Measurements from ENCODE around the gene NTNG1. TPM values are rescaled to one million over a fixed set of nuclear protein-coding genes. Genes with fewer than 3 reads are reported as not detected.

The NTNG1 gene
- total and polyA plus RNA-seq, 10 of the 15 experiments (the other 5 are each of a cell fraction or from before 2014, with no cell fraction given): 0.18 to 2.3 (median 1.1) TPM; not detected in 1

- TF ChIP-seq EGR1 (IDR thresholded peaks at IDR 0.05; ENCODE audit: borderline replicate concordance in 1 of 2, low read depth in 2 of 2, low read length in 2 of 2): no peak
- TF ChIP-seq NFIC (IDR thresholded peaks at IDR 0.05; ENCODE audit: low read depth, low read length): no peak
Observed at GRCh38 chr1:107095647-107096046, 45.2 kb upstream of the NTNG1 start (continued).

- in situ Hi-C loops (cut with MboI): no loop called here
- whole genome bisulfite sequencing (ENCODE audit: insufficient coverage, insufficient replicate concordance, low lambda C conversion rate, missing lambda C conversion rate): 20% methylated on average over 2 of the region's 2 CpGs
- Histone ChIP-seq H3K9ac (ENCODE audit: control insufficient read depth, insufficient read depth, low read length) (no peak overlapping the region), H3K79me2 (ENCODE audit: control insufficient read depth, insufficient read depth, low read length) (no peaks in the 10 kb centered on the region), H3K27ac (ENCODE audit: control insufficient read depth, insufficient read depth) (no peak overlapping the region), H4K20me1 (ENCODE audit: control insufficient read depth, insufficient read depth) (no peaks in the 10 kb centered on the region), H3K27me3 (replicated peaks in 1 of 2; ENCODE audit: control insufficient read depth in 2 of 2, insufficient read depth in 2 of 2, low read length in 1 of 2) (no peaks in the 10 kb centered on the region), H3K4me1 (ENCODE audit: control insufficient read depth, insufficient read depth, low read length) (no peaks in the 10 kb centered on the region), H3K9me3 (replicated peaks; ENCODE audit: control insufficient read depth, insufficient read depth, low read length) (no peaks in the 10 kb centered on the region), H2AFZ (ENCODE audit: control insufficient read depth, low read depth, low read length) (no peak overlapping the region), H3K36me3 (ENCODE audit: control insufficient read depth in 2 of 2, insufficient read depth in 2 of 2, low read length in 1 of 2) (no peaks in the 10 kb centered on the region), H3K4me3 (no peak overlapping the region), H3K4me2 (ENCODE audit: control insufficient read depth, insufficient read depth) (no peak overlapping the region)
- intact Hi-C loops (cut with micrococcal nuclease; ENCODE audit: unreplicated experiment): no loop called here
- DNase-seq (ENCODE audit: low read depth, low spot score) (no peak), ATAC-seq (no peak), FAIRE-seq (no peak)
- ChIA-PET POLR2A (no interaction called here), CTCF (no interaction called here), RAD21 (ENCODE audit: unreplicated experiment) (no interaction called here), SMC1A (ENCODE audit: uncharacterized antibody, unreplicated experiment) (no interaction called here)
- BruUV-seq (replicated peaks): no TSS peak
- TF ChIP-seq FOXM1 (IDR thresholded peaks at IDR 0.05; ENCODE audit: low read depth, low read length) (no peak), SMC3 (IDR thresholded peaks at IDR 0.05; ENCODE audit: borderline replicate concordance, low read length) (no peak), ZZZ3 (IDR thresholded peaks at IDR 0.05; ENCODE audit: control insufficient read depth, insufficient read length, low read depth) (no peak), FOXK2 (IDR thresholded peaks at IDR 0.05) (no peak), E2F4 (IDR thresholded peaks at IDR 0.05; ENCODE audit: low read depth, low read length) (no peak), PAX5 (IDR thresholded peaks at IDR 0.05; ENCODE audit: borderline replicate concordance, low read depth, low read length) (no peak), YBX1 (IDR thresholded peaks at IDR 0.05) (no peak), ZBTB11 (CRISPR knock-in tag; IDR thresholded peaks at IDR 0.05) (no peak)
Observed at GRCh38 chr1:107096690-107097089, 44.1 kb upstream of the NTNG1 start.
